ENCODE results near the gene KCNQ1.

The KCNQ1 gene

DNA sequence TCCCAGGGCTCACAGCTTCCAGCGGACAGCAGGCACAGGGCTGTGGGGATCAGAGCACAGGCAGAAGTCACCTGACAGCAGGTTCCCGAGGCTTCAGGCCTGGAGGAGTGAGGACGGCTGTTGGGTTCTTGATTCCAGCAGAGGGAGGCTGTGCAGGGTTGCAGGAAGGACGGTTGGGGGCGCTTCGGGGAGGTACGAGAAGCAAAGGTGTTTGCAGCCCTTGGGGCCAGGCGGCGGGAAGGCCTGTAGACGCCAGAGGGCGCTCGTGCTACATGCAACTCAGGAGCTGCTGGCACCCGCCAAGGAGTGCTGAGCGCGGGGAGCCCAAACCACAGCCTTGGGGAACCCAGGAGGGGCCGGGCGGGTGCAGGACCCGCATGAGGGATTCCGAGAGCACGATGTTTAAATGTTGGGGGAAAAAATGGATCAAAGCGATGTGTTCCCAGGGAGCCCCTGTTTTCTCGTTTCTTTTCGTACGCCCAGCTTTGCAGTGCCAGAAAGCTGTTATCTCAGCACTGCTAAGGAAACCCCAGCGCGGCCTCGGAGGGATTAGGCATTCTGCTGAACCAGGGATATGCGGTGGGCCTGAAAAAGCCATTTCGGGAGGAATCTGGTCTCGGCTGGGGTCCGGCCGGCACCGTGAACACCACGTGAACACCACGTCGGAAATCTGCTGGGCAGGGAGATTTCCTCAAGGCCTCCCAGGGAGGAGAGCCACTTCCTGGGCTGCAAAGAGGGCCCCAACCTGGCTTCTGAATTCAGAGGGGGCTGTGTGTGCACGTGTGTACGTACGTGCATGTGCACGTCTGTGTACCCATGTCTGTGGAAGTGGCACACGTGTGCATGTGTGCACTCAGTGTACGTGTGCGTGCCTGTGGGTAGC lies 88.1 kb downstream of the KCNQ1 start:
- no peak overlapping the region; the same call in 1 of the 2 replicates for H3K27ac ChIP-seq

DNA sequence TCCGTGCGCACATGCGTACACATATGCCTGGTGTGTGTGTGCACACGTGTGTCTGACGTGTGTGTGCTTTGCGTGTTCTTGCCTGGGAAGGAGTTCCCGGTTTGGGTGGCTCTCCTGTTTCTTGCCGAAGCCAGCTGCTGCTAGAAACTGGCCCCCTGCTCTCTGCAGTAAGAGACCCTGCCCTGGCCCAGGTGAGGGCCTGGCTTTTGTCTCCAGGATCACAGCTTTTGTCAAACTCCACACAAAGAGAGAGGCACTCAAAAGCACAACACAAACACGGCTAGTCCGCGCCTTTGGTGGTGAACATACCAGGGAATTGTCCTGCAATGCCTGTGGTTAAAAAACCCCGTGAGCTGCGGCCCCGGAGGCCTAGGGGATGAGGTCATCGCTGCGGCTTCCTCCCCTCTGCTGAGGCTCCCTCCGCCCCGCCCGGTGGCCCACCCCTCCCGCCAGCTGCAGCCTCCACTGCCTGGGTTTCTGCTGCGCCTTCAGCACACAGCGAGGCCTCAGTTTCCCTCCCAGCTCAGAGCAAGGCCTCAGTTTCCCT lies 88.9 kb downstream of the KCNQ1 start:
- no peak overlapping the region for H3K27ac ChIP-seq
- TF ChIP-seq, protein P1, sequence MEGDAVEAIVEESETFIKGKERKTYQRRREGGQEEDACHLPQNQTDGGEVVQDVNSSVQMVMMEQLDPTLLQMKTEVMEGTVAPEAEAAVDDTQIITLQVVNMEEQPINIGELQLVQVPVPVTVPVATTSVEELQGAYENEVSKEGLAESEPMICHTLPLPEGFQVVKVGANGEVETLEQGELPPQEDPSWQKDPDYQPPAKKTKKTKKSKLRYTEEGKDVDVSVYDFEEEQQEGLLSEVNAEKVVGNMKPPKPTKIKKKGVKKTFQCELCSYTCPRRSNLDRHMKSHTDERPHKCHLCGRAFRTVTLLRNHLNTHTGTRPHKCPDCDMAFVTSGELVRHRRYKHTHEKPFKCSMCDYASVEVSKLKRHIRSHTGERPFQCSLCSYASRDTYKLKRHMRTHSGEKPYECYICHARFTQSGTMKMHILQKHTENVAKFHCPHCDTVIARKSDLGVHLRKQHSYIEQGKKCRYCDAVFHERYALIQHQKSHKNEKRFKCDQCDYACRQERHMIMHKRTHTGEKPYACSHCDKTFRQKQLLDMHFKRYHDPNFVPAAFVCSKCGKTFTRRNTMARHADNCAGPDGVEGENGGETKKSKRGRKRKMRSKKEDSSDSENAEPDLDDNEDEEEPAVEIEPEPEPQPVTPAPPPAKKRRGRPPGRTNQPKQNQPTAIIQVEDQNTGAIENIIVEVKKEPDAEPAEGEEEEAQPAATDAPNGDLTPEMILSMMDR (conservative IDR thresholded peaks at IDR 0.05) = no peak

More for the DNA sequence above, 88.1 kb downstream of the KCNQ1 start:
- TF ChIP-seq, protein P1 (conservative IDR thresholded peaks at IDR 0.05) = peak; percentile 99

GRCh38 chr11:2534134-2534956 lies 89.5 kb downstream of the KCNQ1 start:
- no peak overlapping the region for H3K27ac ChIP-seq
- TF ChIP-seq, protein P1 (conservative IDR thresholded peaks at IDR 0.05) = no peak

- TF ChIP-seq, protein P1 (conservative IDR thresholded peaks at IDR 0.05) = no peak
- no peak overlapping the region for H3K27ac ChIP-seq
Measured at GRCh38 chr11:2534957-2535672, 90.3 kb downstream of the KCNQ1 start.

- no peak overlapping the region for H3K27ac ChIP-seq
- TF ChIP-seq, protein P1 (conservative IDR thresholded peaks at IDR 0.05) = no peak
Measured at GRCh38 chr11:2535673-2536439, 91.0 kb downstream of the KCNQ1 start.

GRCh38 chr11:2536440-2536989 lies 91.7 kb downstream of the KCNQ1 start:
- TF ChIP-seq, protein P1 (conservative IDR thresholded peaks at IDR 0.05) = no peak

More at GRCh38 chr11:2536440-2536989, 91.7 kb downstream of the KCNQ1 start:
- no peak overlapping the region for H3K27ac ChIP-seq

Measured in VCaP (cell line).